Measurements from ENCODE around the gene FOS.

DNA sequence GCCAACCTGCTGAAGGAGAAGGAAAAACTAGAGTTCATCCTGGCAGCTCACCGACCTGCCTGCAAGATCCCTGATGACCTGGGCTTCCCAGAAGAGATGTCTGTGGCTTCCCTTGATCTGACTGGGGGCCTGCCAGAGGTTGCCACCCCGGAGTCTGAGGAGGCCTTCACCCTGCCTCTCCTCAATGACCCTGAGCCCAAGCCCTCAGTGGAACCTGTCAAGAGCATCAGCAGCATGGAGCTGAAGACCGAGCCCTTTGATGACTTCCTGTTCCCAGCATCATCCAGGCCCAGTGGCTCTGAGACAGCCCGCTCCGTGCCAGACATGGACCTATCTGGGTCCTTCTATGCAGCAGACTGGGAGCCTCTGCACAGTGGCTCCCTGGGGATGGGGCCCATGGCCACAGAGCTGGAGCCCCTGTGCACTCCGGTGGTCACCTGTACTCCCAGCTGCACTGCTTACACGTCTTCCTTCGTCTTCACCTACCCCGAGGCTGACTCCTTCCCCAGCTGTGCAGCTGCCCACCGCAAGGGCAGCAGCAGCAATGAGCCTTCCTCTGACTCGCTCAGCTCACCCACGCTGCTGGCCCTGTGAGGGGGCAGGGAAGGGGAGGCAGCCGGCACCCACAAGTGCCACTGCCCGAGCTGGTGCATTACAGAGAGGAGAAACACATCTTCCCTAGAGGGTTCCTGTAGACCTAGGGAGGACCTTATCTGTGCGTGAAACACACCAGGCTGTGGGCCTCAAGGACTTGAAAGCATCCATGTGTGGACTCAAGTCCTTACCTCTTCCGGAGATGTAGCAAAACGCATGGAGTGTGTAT is 2.4 kb downstream of the FOS start:
- TF ChIP-seq, protein P1, sequence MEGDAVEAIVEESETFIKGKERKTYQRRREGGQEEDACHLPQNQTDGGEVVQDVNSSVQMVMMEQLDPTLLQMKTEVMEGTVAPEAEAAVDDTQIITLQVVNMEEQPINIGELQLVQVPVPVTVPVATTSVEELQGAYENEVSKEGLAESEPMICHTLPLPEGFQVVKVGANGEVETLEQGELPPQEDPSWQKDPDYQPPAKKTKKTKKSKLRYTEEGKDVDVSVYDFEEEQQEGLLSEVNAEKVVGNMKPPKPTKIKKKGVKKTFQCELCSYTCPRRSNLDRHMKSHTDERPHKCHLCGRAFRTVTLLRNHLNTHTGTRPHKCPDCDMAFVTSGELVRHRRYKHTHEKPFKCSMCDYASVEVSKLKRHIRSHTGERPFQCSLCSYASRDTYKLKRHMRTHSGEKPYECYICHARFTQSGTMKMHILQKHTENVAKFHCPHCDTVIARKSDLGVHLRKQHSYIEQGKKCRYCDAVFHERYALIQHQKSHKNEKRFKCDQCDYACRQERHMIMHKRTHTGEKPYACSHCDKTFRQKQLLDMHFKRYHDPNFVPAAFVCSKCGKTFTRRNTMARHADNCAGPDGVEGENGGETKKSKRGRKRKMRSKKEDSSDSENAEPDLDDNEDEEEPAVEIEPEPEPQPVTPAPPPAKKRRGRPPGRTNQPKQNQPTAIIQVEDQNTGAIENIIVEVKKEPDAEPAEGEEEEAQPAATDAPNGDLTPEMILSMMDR (conservative IDR thresholded peaks at IDR 0.05 in 1 of 2, IDR thresholded peaks at IDR 0.05 in 1 of 2; ENCODE audit: extremely low read depth in 1 of 2, insufficient read depth in 1 of 2, low read depth in 1 of 2, low read length in 2 of 2) = no peak
- TF ChIP-seq EZH2 (IDR thresholded peaks at IDR 0.05; ENCODE audit: borderline replicate concordance, low read length) = no peak

Measured in mammary epithelial cell (primary cell).